SU-DHL-6 (cell line): ENCODE data around the gene RUNX1.

Source experiments
- H2AFZ ChIP-seq: fragments of 200-600 bp; sonication (generic); 2 replicates; pipeline ENCODE4 v1.6.1; 2014; ENCODE audit warnings: low read depth, mild to moderate bottlenecking, moderate library complexity, mixed read lengths, antibody characterized with exemption, low read length; ENCODE audit not compliant: severe bottlenecking
- H3F3A ChIP-seq: fragments of 200-600 bp; shearing (Covaris generic); 2 replicates; pipeline ENCODE4 v1.6.0; 2016; ENCODE audit warnings: antibody characterized with exemption, mild to moderate bottlenecking; ENCODE audit not compliant: insufficient read depth
- H3K27ac ChIP-seq: fragments of 200-600 bp; sonication (generic); 2 replicates; pipeline ENCODE4 v1.5.1; 2016; ENCODE audit warnings: low read depth, mild to moderate bottlenecking, low read length, moderate library complexity, mixed read lengths
- H3K27me3 ChIP-seq: fragments of 200-600 bp; sonication (generic), shearing (Covaris generic); 2 replicates; pipeline ENCODE4 v1.6.0; 2014; ENCODE audit warnings: mild to moderate bottlenecking, low read length
- H3K36me3 ChIP-seq: fragments of 200-600 bp; sonication (generic); 2 replicates; pipeline ENCODE4 v1.6.1; 2014; ENCODE audit warnings: mild to moderate bottlenecking, low read length, mixed read lengths
- H3K4me2 ChIP-seq: fragments of 300-600, 200-600 bp; shearing (Covaris generic), sonication (generic); 2 replicates; pipeline ENCODE4 v1.6.0; 2014; ENCODE audit warnings: low read length, low read depth, mild to moderate bottlenecking; ENCODE audit not compliant: poor library complexity, severe bottlenecking
- H3K4me3 ChIP-seq: fragments of 200-600 bp; sonication (generic); 2 replicates; pipeline ENCODE4 v1.5.1; 2014; ENCODE audit warnings: antibody characterized with exemption, low read length, mild to moderate bottlenecking, mixed read lengths; ENCODE audit not compliant: insufficient read depth, poor library complexity, severe bottlenecking
- H3K79me2 ChIP-seq: fragments of 200-600 bp; sonication (generic); 2 replicates; pipeline ENCODE4 v1.6.1; 2014; ENCODE audit warnings: mild to moderate bottlenecking, low read length, moderate library complexity; ENCODE audit not compliant: insufficient read depth
- H3K9ac ChIP-seq: fragments of 200-600 bp; sonication (generic); 2 replicates; pipeline ENCODE4 v1.7.0; 2014; ENCODE audit warnings: mild to moderate bottlenecking, low read length
- H3K9me2 ChIP-seq: fragments of 200-600 bp; sonication (generic); replicated peaks from 2 replicates; pipeline ENCODE4 v1.6.1; 2014; ENCODE audit warnings: low read length; ENCODE audit not compliant: insufficient read depth
- H3K9me3 ChIP-seq: fragments of 200-600 bp; sonication (generic); 2 replicates; pipeline ENCODE4 v1.6.1; 2014; ENCODE audit warnings: low read length, mixed read lengths; ENCODE audit not compliant: insufficient read depth
- H4K20me1 ChIP-seq: fragments of 200-600 bp; sonication (generic); 2 replicates; pipeline ENCODE4 v1.6.1; 2014; ENCODE audit warnings: low read depth, mild to moderate bottlenecking, antibody characterized with exemption, low read length, moderate library complexity, mixed read lengths
- CTCF ChIP-seq: fragments of 200-600 bp; sonication (generic); IDR thresholded peaks from one replicate; pipeline ENCODE4 v1.5.1; 2017; ENCODE audit warnings: antibody characterized with exemption, mild to moderate bottlenecking, low read length, moderate library complexity; ENCODE audit not compliant: insufficient read depth, poor library complexity, severe bottlenecking
- EZH2phosphoT487 ChIP-seq: fragments of 200-600 bp; sonication (generic), shearing (Covaris generic); conservative IDR thresholded peaks from 2 replicates; pipeline ENCODE4 v1.6.1; 2018; ENCODE audit warnings: mild to moderate bottlenecking, antibody characterized with exemption, low read length, moderate library complexity, mixed read lengths

RUNX1 gene

GRCh38 chr21:35088319-35088771, 39.2 kb upstream of the RUNX1 start:
- H3F3A ChIP-seq, result no peaks in the 10 kb centered on the region
- H3K4me3 ChIP-seq, result no peak overlapping the region
- no peaks in the 10 kb centered on the region for H3K27me3 ChIP-seq
- H3K9me2 ChIP-seq, result no peaks in the 10 kb centered on the region
- no peak overlapping the region for H3K4me2 ChIP-seq
- no peaks in the 10 kb centered on the region for H3K36me3 ChIP-seq
- H4K20me1 ChIP-seq, result no peaks in the 10 kb centered on the region
- no peak overlapping the region for H2AFZ ChIP-seq
- H3K27ac ChIP-seq, result no peak overlapping the region
- no peak for TF ChIP-seq EZH2phosphoT487
- TF ChIP-seq CTCF, result no peak
- no peaks in the 10 kb centered on the region for H3K79me2 ChIP-seq
- 0 out of 2 replicates have a peak, but pooled peaks cover 6% of the 10 kb centered on the region for H3K9me3 ChIP-seq
- no peak overlapping the region for H3K9ac ChIP-seq

- Histone ChIP-seq H3K79me2 (no peaks in the 10 kb centered on the region), H3K27ac (no peak overlapping the region), H4K20me1 (no peaks in the 10 kb centered on the region), H3K9me2 (no peaks in the 10 kb centered on the region), H3K36me3 (no peaks in the 10 kb centered on the region), H3K9ac (no peak overlapping the region), H3K27me3 (no peaks in the 10 kb centered on the region), H3K9me3 (0 out of 2 replicates have a peak, but pooled peaks cover 6% of the 10 kb centered on the region), H3F3A (no peaks in the 10 kb centered on the region), H3K4me2 (no peak overlapping the region), H2AFZ (no peak overlapping the region), H3K4me3 (no peak overlapping the region)
- no peak for TF ChIP-seq EZH2phosphoT487
- TF ChIP-seq CTCF, result no peak
Observed at GRCh38 chr21:35086357-35086756, 37.3 kb upstream of the RUNX1 start.

- Histone ChIP-seq H3K9me3 (0 out of 2 replicates have a peak, but pooled peaks cover 6% of the 10 kb centered on the region), H3K27ac (no peak overlapping the region), H2AFZ (no peak overlapping the region), H3K9ac (no peak overlapping the region), H3K4me3 (no peak overlapping the region), H3K27me3 (no peaks in the 10 kb centered on the region), H3K9me2 (no peaks in the 10 kb centered on the region), H3K36me3 (no peaks in the 10 kb centered on the region), H3K4me2 (no peak overlapping the region), H3K79me2 (no peaks in the 10 kb centered on the region), H3F3A (no peaks in the 10 kb centered on the region), H4K20me1 (no peaks in the 10 kb centered on the region)
- TF ChIP-seq CTCF (no peak), EZH2phosphoT487 (no peak)
Observed at GRCh38 chr21:35084869-35085268, 35.8 kb upstream of the RUNX1 start.
